Stimulated activated CD4-positive, alpha-beta T cell treated with anti-CD3 and anti-CD28 coated beads, Interleukin-1b, Interleukin-23, amount 100 ng/mL, for 24 hours (primary cell): ENCODE data around the gene SLC2A13.
"Not testable (repeated sequence)": the region's sequence is repeated elsewhere in the genome, so short reads cannot be mapped to it uniquely, and the experiment has no call there.

Experiments
- DNase-seq, 4 experiments: peaks; one replicate each; pipeline ENCODE4 v3.0.0-alpha.2; 2020; ENCODE audit warnings: low read depth in 4 of 4, low spot score in 1 of 4

Gene SLC2A13

DNA sequence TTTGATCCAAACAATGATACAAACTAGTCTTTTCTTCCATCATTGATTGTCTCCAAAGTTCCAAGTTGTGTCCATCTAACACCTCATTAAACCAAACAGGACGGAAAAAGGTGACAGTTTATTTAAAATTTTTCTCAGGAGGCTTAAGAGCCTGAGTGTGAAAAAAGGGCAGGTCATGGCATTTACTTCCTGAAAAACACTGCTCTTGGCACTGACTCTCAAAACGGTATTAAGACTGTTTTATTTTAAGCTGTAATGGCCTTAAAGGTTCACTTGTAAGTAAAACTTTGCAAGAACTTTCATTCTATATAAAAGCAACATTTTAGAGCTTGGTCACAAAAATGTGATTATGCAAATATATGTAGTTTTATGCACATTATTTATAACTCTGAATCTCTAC, 222.5 kb downstream of the SLC2A13 start:
- DNase-seq = no peak

DNA sequence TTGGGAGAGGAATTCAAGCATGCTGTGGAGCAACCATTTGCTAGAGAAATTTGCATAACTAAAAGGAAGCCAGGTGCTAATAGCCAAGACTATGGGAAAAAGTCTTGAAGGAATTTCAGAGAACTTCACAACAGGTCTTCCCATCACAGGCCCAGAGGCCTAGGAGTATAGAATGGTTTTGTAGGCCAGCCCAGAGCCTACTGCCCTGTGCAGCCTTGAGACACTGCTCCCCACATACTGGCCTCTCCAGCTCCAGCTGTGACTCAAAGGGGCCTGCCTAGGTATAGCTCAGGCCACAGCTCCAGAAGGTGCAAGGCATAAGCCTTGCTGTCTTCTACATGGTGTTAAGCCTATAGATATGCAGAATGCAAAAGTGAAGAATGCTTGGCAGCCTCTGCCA, 227.1 kb downstream of the SLC2A13 start:
- DNase-seq = no peak

DNA sequence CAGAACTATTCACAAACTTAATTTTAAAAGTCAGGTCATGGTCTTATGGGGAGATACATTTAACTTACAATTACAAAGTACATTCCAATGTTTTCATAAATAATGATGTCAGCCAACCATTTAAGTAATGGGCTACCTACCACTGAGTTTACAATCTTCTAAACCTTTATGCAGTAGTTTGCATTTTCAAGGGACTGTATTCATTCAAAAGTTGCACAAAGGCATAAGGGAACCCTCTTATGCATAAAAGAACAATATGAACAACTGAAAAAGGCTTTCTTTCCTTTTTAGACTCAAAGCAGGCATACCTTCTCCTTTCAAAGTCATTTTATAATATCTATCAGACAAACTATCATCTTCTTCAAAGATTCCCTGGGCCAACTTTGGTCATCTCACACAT, 230.2 kb downstream of the SLC2A13 start:
- no peak for DNase-seq

DNA sequence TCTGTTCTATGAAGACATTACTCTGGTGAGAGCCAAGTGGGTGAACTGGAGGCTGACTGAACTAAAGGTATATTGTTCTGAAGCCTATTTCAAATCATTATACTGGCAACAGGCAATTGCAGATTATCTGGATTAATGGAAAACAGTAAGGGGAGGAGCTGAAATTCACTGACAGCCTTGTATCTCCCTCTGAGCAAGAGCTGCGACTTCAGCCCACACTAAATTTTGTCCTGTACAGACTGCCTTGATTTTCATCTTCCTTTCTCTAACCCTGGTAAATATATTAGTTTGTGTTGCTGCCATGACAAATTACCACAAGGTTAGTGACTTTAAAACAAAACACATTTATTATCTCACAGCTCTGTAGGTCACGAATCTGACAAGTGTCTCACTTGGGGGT, 231.1 kb downstream of the SLC2A13 start:
- DNase-seq = no peak

DNA sequence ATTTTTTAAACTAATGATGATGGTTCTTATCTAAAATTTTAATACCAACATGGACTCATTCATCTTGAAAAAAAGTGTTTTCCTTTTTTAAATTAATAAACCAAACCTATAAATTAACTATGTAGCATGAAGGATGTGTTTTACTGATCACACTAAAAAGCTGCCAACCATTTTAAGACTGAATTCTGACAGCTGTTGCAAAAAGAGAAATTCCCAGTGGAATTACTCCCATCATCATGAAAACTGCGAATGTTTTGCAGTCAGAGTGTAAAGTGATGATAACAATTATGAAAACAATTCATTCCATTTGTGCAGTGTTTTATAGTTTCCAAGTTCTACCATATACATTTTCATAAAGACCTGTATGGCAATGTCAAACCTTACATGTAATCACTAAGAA, 232.8 kb downstream of the SLC2A13 start:
- DNase-seq = no peak

DNA sequence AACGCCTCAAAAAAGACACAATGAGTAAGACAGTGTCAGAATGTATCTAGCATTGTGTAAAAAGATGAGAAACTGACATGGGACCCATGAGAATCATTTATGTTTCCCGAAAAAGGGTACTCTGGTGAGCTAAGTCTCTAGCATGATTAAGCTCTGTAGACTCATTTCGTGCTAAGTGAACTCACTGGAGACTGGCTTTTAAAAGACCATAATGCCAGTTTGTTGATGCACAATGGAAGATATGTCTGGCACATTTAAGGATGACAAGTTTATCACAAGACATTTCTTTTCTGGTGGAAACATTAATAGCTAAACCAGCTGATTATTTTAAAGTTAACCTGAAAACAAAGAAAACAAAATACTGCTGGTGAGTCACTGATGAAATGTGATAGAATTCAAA, 233.5 kb downstream of the SLC2A13 start:
- no peak for DNase-seq

DNA sequence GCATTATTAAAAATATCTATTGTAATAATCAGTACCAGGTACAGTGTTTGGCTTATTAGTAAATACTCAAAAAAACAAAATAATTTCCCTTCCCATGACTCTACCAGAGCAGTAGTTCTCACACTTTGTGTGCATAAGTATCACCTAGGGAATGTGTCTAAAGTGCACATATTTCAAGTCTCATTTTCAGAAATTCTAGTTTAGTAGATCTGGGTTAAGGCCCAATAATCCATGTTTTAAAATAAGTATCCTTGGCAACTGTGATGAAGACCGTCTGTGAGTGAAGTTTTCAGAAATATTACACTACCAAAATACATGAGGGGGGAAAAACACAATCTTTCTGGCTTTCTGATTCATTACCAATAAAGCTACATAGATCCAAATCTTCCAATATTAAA, 237.6 kb downstream of the SLC2A13 start:
- DNase-seq = no peak

DNA sequence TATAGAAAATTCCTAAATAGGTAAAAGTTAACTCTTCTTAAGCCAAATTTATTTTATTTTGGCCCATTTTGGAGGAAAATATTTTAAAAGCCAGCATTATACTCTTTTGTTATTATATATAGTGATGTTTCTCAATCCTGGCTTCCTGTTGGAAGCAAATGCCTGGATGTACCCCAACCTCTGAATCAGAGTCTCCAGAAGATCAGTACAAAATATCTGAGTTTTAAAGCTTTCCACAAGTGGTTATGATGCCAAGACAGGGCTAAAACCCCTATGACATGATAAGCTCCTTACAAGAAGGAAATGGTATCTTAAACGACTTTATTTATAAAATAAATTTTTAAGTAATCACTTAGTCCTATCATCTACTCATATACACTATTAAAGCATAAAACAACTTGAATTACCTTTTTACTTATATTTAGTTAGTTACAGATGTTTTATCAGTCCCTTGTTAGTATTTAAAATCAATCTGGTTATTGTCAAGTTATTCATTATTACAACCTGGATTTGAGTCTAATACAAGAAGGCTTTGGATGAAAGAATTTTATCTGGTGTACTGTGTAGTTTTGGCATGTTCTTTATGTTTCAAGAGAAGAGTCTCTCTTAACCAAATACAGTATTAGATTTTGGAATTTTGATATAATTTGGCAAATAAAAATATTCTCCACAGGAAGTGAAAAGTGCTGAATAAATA, 238.1 kb downstream of the SLC2A13 start:
- DNase-seq = no peak

DNA sequence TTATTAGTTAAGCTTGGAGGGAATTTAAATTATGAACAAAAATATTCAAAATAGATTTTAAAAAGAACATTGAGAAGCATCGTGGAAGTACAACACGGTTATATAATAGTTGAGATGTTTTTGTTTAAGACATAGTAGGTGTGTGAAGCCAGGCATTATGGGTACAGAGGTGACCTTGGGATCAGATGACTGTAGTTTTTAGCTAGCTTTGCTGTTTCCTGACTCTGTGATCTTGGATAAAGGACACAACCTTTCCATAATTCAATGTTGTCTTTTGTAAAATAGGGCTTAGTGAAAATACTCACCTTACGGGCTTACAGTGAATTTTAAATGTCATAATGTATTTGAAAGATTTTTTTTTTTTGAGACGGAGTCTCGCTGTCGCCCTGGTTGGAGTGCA, 239.7 kb downstream of the SLC2A13 start:
- DNase-seq = no peak

DNA sequence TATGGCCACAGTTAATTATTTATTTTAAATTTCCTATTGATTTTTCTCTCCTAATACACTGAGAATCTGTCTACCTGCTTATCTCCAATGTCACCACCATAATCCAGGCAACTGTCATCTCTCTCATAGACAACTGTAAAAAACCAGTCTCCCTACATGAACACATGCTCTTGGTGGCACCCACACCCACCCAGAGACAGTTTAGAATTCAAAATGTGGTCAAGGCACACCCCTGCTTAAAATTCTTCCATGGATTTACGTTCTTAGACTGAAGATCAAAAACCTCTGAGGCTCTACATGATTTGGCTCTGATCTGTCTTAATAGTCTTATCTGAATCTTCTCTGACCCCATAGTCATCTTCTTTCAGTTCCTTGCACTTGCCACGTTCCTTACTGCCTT, 245.2 kb downstream of the SLC2A13 start:
- DNase-seq = no peak

DNA sequence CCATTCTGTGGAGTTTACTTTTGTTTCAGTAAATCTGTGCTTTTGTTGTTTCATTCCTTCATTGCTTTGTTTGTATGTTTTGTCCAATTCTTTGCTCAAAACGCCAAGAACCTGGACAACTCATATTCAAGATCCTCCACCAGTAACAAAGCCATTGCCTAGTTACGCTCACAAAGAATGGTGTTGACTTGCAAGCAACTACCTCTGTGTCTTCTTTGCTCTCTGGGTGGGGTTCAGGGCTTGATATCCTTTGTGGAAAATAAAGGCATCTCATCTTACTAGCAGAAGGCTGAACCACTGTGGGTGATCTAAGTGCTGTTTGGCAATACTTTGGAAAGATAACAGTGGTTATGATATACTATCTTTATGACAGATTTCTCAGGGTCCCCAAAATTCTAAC, 252.9 kb downstream of the SLC2A13 start:
- no peak for DNase-seq

DNA sequence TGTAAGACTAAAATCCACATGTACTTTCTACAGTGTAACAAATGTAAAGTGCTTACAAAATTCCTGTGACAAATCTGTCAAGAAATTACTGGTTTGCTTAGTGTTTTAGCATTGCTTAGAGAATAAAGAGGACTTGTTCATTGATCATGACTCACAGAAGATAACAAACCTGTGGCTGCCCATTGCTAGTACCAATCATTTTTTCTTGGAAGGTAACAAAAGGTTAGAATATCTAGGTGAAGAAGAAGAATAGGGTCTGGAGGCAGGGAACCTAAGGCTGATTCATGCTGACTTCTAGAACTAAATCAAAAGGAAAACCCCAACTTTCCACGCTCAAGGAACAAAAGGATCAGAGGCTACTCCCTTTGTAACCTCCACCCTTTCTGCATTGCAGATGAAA, 253.5 kb downstream of the SLC2A13 start:
- DNase-seq = no peak

DNA sequence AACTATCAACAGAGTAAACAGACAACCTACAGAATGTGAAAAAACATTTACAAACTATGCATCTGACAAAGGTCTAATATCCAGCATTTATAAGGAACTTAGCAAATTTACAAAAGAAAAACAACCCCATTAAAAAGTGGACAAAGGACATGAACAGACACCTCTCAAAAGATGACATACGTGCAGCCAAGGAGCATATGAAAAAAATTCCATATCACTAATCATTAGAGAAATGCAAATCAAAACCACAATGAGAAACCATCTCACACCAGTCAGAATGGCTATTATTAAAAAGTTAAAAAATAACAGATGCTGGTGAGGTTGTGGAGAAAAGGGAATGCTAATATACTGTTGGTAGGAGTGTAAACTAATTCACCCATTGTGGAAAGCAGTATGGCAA, 257.7 kb downstream of the SLC2A13 start:
- DNase-seq = not testable (repeated sequence)

DNA sequence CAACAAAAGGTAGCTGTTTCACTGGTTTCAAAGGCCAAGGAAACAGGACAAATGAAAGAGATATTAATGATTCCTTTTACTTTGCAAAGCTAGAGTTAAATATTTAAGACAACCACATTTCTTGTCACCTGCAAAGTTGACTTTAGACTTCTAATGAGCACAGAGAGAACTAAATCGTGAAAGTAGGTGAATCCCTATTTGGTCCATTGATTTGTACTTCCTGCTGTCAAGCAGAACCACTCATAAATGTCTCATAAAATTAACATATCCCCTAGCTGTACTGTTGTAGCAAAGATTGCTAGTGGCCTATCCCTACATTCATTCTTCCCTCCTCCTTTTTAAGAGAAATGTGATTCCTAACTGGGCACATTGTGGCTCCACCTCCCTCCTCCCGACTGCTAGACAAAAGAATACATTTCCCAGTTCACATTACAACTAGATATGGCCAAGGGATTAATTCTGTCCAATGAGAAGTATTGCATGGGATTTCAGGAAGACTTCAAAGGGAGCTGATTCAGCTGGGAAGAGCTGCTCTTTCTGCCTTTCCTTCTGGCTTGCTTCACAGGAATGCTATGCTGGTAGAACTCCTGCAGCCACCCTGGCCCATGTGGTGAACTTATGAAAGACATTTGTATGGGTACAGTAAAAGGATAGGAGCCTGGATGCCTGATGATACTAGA, 258.8 kb downstream of the SLC2A13 start:
- DNase-seq = no peak

DNA sequence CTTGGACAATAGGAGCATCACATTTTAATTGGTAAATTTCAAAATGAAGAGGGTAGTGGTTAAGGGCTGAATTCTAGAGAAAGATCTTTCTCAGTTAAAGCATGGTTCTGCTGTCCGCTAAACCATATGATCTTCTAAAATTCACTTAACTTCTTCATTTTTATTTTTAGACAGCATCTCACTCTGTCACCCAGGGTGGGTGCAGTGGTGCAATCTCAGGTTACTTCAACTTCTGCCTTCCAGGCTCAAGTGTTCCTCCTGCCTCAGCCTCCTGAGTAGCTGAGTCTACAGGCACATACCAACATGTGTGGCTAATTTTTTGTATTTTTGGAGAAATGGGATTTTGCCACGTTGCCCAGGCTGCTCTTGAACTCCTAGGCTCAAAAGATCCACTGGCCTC, 259.6 kb downstream of the SLC2A13 start:
- DNase-seq = no peak

DNA sequence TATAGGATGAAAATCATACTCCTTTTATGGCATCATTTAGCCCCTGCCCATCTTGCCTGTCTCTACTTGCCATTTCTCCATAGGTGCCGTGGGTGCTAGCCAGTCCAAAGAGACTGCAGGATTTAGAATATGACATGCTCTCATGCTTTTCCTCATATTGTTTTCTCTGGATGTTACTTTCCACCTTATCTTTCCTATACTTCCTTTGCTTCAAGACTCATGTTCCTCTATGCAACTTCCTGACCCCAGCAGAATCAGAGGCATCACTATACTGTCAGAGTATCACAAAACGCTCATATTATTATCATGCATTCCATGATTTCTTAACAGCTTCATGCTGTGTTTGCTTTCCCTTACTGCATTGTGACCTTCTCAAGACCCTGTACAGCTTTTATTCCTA, 265.5 kb downstream of the SLC2A13 start:
- DNase-seq = no peak

DNA sequence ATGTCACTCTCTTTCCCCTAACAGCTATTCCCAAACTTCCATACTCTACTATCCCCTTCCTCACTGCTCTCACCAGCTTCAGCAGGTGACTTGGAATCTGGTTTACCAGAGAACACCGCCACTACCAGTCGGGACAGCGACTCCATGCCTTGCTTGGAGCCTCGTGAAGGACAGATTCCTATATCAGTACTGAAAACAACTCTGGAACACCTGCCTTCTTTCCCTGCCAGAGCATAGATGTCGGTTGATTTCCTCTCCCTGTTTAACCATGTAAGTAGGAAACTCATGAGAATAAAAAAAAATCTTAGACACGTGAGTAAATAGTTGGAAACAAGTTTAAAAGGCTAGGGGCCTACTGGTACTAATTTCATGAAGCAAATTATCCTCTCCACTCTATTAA, 266.8 kb downstream of the SLC2A13 start:
- no peak for DNase-seq

DNA sequence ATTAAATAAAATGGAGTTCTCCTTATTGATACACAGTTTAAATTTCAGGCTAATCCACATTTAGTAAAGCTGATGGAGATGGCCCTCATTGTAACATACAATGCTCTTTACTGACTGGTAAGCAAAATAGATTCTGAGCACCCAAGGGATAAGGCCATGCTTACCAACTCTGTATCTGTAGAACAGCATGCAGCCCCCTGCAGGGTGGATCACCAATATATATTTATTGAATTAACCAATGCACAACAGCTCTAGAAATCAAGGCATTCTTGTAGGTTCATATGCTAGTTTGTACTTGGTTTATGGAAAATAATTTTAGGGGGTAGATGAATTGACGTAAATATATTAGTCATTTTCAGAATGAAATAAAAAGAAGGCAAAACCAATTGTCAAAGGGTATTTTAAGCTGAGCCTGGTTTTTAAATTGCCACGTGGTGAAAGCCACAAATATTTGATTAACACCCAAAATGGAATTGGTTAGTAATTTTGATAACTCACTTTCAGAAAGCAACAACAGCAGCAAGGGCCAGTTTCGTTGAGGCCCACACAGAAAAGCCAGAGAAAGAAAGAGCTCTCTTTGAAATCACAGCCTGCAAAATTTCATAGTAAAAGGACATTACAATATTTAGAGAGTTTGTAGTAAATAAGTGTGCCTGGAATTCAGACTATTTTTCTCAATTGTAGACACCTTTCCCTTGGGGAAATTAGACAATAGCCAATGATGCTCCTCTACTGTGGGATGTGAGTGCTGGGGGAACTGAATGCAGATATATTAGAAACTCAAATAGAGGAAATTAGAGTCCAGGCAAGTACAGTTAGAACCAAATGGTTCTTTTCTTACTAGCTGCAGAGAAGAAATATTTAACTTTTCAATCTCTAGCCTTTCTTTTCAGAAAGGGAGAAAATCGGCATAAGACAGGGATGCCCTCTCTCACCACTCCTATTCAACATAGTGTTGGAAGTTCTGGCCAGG, 270.1 kb downstream of the SLC2A13 start:
- no peak for DNase-seq

DNA sequence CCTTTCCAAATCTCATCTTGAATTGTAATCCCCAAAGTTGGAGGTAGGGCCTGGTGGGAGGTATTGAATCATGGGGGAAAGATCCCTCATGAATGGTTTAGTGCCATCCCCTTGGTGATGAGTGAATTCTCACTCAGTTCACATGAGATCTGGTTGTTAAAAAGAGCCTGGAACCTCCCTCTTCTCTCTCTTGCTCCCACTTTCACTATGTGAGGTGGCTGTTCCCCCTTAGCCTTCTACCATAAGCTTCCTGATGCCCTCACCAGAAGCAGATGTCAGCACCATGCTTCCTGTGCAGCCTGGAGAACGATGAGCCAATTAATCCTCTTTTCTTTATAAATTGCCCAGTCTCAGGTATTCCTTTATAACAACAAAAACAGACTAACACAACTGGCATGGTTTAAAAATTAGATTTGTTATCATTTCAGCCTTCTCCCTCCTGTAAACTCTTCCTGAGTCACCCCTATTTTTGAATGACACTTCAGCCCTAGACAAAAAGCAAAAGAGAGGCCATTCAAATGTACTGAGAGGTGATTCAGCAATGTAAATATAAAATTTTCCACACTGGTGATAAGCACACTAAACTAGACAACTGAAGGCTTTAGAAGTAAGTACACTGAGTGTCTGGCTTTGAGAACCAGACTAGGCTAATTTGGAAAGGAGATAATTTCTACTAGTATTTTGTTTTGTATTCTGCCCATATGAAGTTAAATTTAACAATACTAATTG, 274.1 kb downstream of the SLC2A13 start:
- no peak for DNase-seq

DNA sequence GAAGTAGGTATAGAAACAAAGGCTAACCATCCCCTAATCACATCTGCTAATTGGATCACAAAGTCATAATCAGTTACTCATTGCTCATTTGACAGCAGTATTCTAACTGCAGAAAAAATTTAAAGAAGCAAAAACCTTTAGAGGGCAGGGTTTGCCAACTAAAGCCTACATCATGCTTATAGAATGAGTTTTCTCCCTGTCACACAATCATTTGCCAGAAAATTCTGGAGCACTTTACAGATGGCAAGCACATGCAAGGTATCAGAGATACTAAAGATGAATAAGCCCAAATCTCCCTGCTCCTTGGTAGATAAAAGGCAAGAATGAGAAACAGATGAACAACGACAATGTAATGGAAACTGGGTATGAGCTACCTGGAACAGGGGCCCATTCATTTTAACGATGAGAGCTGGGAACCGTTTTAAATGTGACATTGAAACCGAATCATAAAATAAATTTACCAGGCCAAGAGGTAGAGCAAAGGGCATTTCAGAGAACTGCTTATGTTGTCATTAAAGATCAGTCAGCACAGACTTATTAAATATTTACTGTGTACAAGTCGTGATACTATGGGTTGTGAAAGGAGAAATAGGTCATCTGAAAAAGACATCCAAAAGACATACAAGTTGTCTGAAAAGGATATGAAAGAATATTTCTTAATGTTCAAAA, 274.9 kb downstream of the SLC2A13 start:
- DNase-seq = no peak

DNA sequence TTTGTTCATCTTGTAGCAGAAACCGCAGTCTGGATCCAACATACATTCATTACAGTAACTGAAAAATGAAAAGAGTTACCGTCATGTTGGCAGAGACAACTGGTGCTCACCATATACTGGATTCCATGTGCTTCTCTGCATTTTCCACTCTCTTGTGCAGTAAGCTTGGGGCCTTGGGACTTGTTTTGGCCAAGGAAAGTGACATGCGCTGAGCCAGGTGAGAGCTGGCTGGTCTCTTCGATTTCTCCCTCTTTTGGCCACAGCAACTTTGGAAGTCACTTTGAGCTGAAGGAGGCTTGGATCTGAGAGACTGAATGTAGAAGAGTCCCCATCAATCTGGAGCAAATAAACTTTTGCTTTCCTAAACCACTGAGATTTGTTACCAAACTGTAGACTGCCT, 275.7 kb downstream of the SLC2A13 start:
- DNase-seq = no peak
